ENCODE data around the gene PRKG1. TPM values are rescaled to one million over a fixed set of nuclear protein-coding genes. Genes with fewer than 3 reads are reported as not detected.

Gene PRKG1
- total RNA-seq, 4 donors from 2014 or later, result 24.5 to 46.1 (median 37.1) TPM

GRCh38 chr10:51342381-51342780 lies 268.1 kb downstream of the PRKG1 start:
- intact Hi-C loops (cut with DNase I), result no loop called here
- DNase-seq (ENCODE audit: extremely low spot score), result no peak
- no peak overlapping the region for H3K27ac ChIP-seq (replicated peaks in 1 of 4)
- no peak overlapping the region for H3K4me3 ChIP-seq
- no peaks in the 10 kb centered on the region for H3K9me3 ChIP-seq
- H3K36me3 ChIP-seq, result no peaks in the 10 kb centered on the region
- peaks cover 0 to 8% (median 2%) of the 10 kb centered on the region in 4 donors for H3K4me1 ChIP-seq
- WGBS, result 94% methylated on average over 1 of the region's 1 CpG
- H3K27me3 ChIP-seq, result no peaks in the 10 kb centered on the region
- TF ChIP-seq POLR2AphosphoS5 (IDR thresholded peaks at IDR 0.05) (no peak), CTCF (IDR thresholded peaks at IDR 0.05) (no peak), EP300 (IDR thresholded peaks at IDR 0.05) (no peak), POLR2A (IDR thresholded peaks at IDR 0.05; ENCODE audit: low read depth) (no peak)

GRCh38 chr10:51343391-51343790 lies 269.1 kb downstream of the PRKG1 start:
- H3K9me3 ChIP-seq, result no peaks in the 10 kb centered on the region
- no peaks in the 10 kb centered on the region for H3K36me3 ChIP-seq
- intact Hi-C loops (cut with DNase I), result no loop called here
- no peaks in the 10 kb centered on the region for H3K27me3 ChIP-seq
- H3K4me3 ChIP-seq, result no peak overlapping the region
- DNase-seq (ENCODE audit: extremely low spot score), result no peak
- 98% methylated on average over 1 of the region's 1 CpG for WGBS
- no peak overlapping the region for H3K27ac ChIP-seq (replicated peaks in 1 of 4)
- TF ChIP-seq EP300 (IDR thresholded peaks at IDR 0.05) (no peak), CTCF (IDR thresholded peaks at IDR 0.05) (no peak), POLR2A (IDR thresholded peaks at IDR 0.05; ENCODE audit: low read depth) (no peak), POLR2AphosphoS5 (IDR thresholded peaks at IDR 0.05) (no peak)
- H3K4me1 ChIP-seq, result peaks cover 0 to 8% (median 2%) of the 10 kb centered on the region in 4 donors

GRCh38 chr10:51344371-51344770 lies 270.1 kb downstream of the PRKG1 start:
- no peaks in the 10 kb centered on the region for H3K9me3 ChIP-seq
- intact Hi-C loops (cut with DNase I), result no loop called here
- peaks cover 0 to 8% (median 2%) of the 10 kb centered on the region in 4 donors for H3K4me1 ChIP-seq
- H3K4me3 ChIP-seq, result no peak overlapping the region
- H3K27me3 ChIP-seq, result no peaks in the 10 kb centered on the region
- TF ChIP-seq EP300 (IDR thresholded peaks at IDR 0.05) (no peak), POLR2A (IDR thresholded peaks at IDR 0.05; ENCODE audit: low read depth) (no peak), CTCF (IDR thresholded peaks at IDR 0.05) (no peak), POLR2AphosphoS5 (IDR thresholded peaks at IDR 0.05) (no peak)
- H3K36me3 ChIP-seq, result no peaks in the 10 kb centered on the region
- 59% methylated on average over 1 of the region's 1 CpG for WGBS
- no peak overlapping the region for H3K27ac ChIP-seq (replicated peaks in 1 of 4)
- DNase-seq (ENCODE audit: extremely low spot score), result no peak

- H3K27ac ChIP-seq (replicated peaks in 1 of 4), result no peak overlapping the region
- H3K4me1 ChIP-seq, result no peaks in the 10 kb centered on the region
- no peak overlapping the region for H3K4me3 ChIP-seq
- WGBS, result 90% methylated on average over 4 of the region's 4 CpGs
- no peaks in the 10 kb centered on the region for H3K9me3 ChIP-seq
- no peak for DNase-seq (ENCODE audit: extremely low spot score)
- no peaks in the 10 kb centered on the region for H3K36me3 ChIP-seq
- no peaks in the 10 kb centered on the region for H3K27me3 ChIP-seq
- intact Hi-C loops (cut with DNase I), result no loop called here
- no peak for TF ChIP-seq CTCF (IDR thresholded peaks at IDR 0.05)
- no peak for TF ChIP-seq EP300 (IDR thresholded peaks at IDR 0.05)
- TF ChIP-seq POLR2AphosphoS5 (IDR thresholded peaks at IDR 0.05), result no peak
Observed at GRCh38 chr10:51348622-51349021, 274.3 kb downstream of the PRKG1 start.

- no peak overlapping the region for H3K27ac ChIP-seq (replicated peaks in 1 of 4)
- 83% methylated on average over 2 of the region's 2 CpGs for WGBS
- no peaks in the 10 kb centered on the region for H3K27me3 ChIP-seq
- no peak for DNase-seq (ENCODE audit: extremely low spot score)
- intact Hi-C loops (cut with DNase I), result no loop called here
- no peaks in the 10 kb centered on the region for H3K4me1 ChIP-seq
- TF ChIP-seq POLR2AphosphoS5 (IDR thresholded peaks at IDR 0.05) (no peak), EP300 (IDR thresholded peaks at IDR 0.05) (no peak), CTCF (IDR thresholded peaks at IDR 0.05) (no peak)
- H3K4me3 ChIP-seq, result no peak overlapping the region
- H3K36me3 ChIP-seq, result no peaks in the 10 kb centered on the region
- H3K9me3 ChIP-seq, result no peaks in the 10 kb centered on the region
Observed at GRCh38 chr10:51357170-51357569, 282.9 kb downstream of the PRKG1 start.

All from esophagus muscularis mucosa (tissue), 4 donors.